ENCODE data around the gene BANP.

DNA sequence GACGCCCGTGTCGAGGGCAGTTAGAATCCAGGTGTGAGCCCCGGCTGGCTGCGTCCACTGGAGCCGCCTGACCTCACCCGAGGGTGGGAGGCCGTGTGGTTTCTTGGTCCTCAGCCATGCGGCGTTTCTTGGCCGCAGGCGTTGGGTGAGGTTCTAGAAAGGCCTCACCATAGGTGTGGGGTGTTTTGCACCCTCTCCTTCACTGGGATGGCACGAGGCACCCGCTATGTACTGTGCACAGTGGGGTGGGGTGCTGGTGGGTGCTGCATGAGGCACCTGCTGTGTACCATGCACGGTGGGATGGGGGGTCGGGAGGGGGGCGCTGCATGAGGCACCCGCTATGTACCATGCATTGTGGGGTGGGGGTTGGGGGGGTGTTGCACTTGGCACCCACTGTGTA, 169.6 kb downstream of the BANP start:
- TF ChIP-seq, protein P1, sequence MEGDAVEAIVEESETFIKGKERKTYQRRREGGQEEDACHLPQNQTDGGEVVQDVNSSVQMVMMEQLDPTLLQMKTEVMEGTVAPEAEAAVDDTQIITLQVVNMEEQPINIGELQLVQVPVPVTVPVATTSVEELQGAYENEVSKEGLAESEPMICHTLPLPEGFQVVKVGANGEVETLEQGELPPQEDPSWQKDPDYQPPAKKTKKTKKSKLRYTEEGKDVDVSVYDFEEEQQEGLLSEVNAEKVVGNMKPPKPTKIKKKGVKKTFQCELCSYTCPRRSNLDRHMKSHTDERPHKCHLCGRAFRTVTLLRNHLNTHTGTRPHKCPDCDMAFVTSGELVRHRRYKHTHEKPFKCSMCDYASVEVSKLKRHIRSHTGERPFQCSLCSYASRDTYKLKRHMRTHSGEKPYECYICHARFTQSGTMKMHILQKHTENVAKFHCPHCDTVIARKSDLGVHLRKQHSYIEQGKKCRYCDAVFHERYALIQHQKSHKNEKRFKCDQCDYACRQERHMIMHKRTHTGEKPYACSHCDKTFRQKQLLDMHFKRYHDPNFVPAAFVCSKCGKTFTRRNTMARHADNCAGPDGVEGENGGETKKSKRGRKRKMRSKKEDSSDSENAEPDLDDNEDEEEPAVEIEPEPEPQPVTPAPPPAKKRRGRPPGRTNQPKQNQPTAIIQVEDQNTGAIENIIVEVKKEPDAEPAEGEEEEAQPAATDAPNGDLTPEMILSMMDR (IDR thresholded peaks at IDR 0.05): no peak
- TF ChIP-seq POLR2AphosphoS5 (IDR thresholded peaks at IDR 0.05; ENCODE audit: low read depth, low read length): no peak
